GM21619 (cell line): ENCODE data around the gene ATXN1.
"Not testable (repeated sequence)": the region's sequence is repeated elsewhere in the genome, so short reads cannot be mapped to it uniquely, and the experiment has no call there.

Source experiments
- ATAC-seq: cut with Tn5 transposase; IDR thresholded peaks from one replicate; pipeline ENCODE4 v1.9.1; 2021; ENCODE audit not compliant: unreplicated experiment

ATXN1 gene

GRCh38 chr6:16656451-16656850 lies 104.8 kb downstream of the ATXN1 start:
- ATAC-seq: no peak

GRCh38 chr6:16654701-16655100 lies 106.6 kb downstream of the ATXN1 start:
- no peak for ATAC-seq

GRCh38 chr6:16653226-16653625 lies 108.0 kb downstream of the ATXN1 start:
- no peak for ATAC-seq

GRCh38 chr6:16651871-16652270 lies 109.4 kb downstream of the ATXN1 start:
- ATAC-seq: peak; percentile 94

- no peak for ATAC-seq
Observed at GRCh38 chr6:16649890-16650289, 111.4 kb downstream of the ATXN1 start.

GRCh38 chr6:16649241-16649640 lies 112.0 kb downstream of the ATXN1 start:
- ATAC-seq: no peak

- ATAC-seq: no peak
Observed at GRCh38 chr6:16648003-16648402, 113.3 kb downstream of the ATXN1 start.

- no peak for ATAC-seq
Observed at GRCh38 chr6:16647422-16647821, 113.8 kb downstream of the ATXN1 start.

GRCh38 chr6:16644540-16645250 lies 116.6 kb downstream of the ATXN1 start:
- ATAC-seq: no peak

- ATAC-seq: no peak
Observed at GRCh38 chr6:16639684-16640480, 121.4 kb downstream of the ATXN1 start.

GRCh38 chr6:16637635-16638034 lies 123.6 kb downstream of the ATXN1 start:
- ATAC-seq: no peak

- no peak for ATAC-seq
Observed at GRCh38 chr6:16635810-16636602, 125.3 kb downstream of the ATXN1 start.

GRCh38 chr6:16635291-16635809 lies 125.9 kb downstream of the ATXN1 start:
- no peak for ATAC-seq

- ATAC-seq: no peak
Observed at GRCh38 chr6:16634855-16635254, 126.4 kb downstream of the ATXN1 start.

GRCh38 chr6:16633961-16634360 lies 127.3 kb downstream of the ATXN1 start:
- no peak for ATAC-seq

- no peak for ATAC-seq
Observed at GRCh38 chr6:16633465-16633864, 127.8 kb downstream of the ATXN1 start.

- ATAC-seq: no peak
Observed at GRCh38 chr6:16632101-16632500, 129.2 kb downstream of the ATXN1 start.

GRCh38 chr6:16630026-16630643 lies 131.1 kb downstream of the ATXN1 start:
- ATAC-seq: no peak

GRCh38 chr6:16628580-16628979 lies 132.7 kb downstream of the ATXN1 start:
- ATAC-seq: not testable (repeated sequence)

- ATAC-seq: no peak
Observed at GRCh38 chr6:16626650-16627049, 134.6 kb downstream of the ATXN1 start.
